ENCODE measurements around the gene TSHZ2. TPM values are rescaled to one million over a fixed set of nuclear protein-coding genes. Genes with fewer than 3 reads are reported as not detected.

TSHZ2 gene
- total RNA-seq, 4 donors from 2014 or later = 1.9 to 12.9 (median 5.0) TPM

DNA sequence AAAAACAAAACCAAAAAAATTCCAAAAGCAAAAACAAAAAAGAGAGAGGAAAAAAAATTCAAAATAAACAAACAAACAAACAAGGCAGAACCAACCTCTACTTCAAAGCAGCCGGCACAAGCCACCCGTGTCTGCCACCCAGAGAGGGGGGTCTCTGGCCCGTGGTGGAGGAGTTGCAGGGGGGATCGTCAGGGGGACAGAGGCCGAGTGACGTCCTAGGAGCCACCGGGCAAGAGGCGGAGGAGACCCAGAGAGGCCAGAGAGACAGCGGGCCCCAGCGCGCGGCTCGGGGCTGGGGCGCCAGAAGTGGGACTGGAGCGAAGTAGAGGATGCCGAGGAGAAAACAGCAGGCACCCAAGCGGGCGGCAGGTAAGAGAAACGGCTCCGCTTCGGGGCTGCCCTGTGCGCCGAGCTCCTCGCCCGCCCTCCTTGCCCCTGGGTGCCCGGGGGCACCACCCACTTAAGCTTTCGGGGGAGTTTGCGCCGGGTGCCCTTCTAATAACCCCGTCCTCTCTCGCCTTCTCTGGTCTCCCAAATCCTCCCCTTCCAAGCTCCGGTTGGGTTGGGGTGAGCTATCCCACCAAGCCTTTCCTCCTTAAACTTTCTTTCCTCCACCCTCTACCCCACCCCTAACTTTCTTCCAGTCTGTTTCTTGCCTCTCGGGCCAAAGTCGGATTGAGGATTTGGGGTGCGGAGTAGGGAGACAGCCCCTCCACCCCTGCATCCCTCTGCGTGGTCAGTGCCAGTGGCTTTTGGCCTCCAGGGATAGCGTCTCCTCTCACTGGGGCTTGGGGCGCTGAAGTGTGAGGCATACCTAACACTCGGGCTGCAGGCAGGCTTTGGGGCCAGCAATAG lies 1.0 kb downstream of the TSHZ2 start:
- Histone ChIP-seq H3K27ac (peak overlapping the region; percentile 36 to 65 (median 60)), H3K9me3 (no peaks in the 10 kb centered on the region), H3K27me3 (peaks cover 47% of the 10 kb centered on the region), H3K4me3 (peak overlapping the region; percentile 2 to 41 (median 29)), H3K4me1 (peaks cover 0 to 5% (median 1%) of the 10 kb centered on the region in 4 donors), H3K36me3 (no peaks in the 10 kb centered on the region)
- intact Hi-C loops (cut with DNase I; ENCODE audit: low total_unique reads) = no loop called here
- in situ Hi-C loops (cut with MboI; ENCODE audit: low pct_ligation_motif_present in 1 of 4, low pct_unique_long_range_greater_than_20kb in 1 of 4, low sequenced_read_pairs in 3 of 4) = no loop called here
- TF ChIP-seq POLR2AphosphoS5 (IDR thresholded peaks at IDR 0.05) = no peak
- TF ChIP-seq, protein P1, sequence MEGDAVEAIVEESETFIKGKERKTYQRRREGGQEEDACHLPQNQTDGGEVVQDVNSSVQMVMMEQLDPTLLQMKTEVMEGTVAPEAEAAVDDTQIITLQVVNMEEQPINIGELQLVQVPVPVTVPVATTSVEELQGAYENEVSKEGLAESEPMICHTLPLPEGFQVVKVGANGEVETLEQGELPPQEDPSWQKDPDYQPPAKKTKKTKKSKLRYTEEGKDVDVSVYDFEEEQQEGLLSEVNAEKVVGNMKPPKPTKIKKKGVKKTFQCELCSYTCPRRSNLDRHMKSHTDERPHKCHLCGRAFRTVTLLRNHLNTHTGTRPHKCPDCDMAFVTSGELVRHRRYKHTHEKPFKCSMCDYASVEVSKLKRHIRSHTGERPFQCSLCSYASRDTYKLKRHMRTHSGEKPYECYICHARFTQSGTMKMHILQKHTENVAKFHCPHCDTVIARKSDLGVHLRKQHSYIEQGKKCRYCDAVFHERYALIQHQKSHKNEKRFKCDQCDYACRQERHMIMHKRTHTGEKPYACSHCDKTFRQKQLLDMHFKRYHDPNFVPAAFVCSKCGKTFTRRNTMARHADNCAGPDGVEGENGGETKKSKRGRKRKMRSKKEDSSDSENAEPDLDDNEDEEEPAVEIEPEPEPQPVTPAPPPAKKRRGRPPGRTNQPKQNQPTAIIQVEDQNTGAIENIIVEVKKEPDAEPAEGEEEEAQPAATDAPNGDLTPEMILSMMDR (IDR thresholded peaks at IDR 0.05) = no peak
- 1 to 8% methylated on average over 11 to 39 of the region's 39 CpGs for WGBS, 2 donors (ENCODE audit: low coverage in 1 of 2)
- no peak for DNase-seq

DNA sequence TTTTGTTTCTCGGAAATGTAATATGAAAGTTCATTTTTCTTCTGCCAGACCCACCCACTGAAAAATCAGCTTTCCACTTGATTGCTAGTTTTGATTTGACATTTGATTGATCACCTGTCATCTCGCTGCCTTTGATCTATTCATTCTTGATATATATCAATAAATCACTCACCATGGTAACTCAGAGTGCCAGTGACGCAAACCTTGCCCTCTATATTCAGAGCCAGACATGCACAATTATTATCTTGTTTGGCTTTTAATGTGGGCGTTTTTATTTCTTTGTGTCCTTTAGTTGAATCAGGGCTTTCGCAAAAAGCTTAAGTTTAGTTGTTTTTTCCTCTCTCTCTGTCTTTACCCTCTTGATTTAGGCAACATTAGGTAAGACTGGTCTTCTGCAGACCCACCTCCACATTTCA lies 2.0 kb downstream of the TSHZ2 start:
- in situ Hi-C loops (cut with MboI; ENCODE audit: low pct_ligation_motif_present in 1 of 4, low pct_unique_long_range_greater_than_20kb in 1 of 4, low sequenced_read_pairs in 3 of 4) = no loop called here
- no peak for DNase-seq

DNA sequence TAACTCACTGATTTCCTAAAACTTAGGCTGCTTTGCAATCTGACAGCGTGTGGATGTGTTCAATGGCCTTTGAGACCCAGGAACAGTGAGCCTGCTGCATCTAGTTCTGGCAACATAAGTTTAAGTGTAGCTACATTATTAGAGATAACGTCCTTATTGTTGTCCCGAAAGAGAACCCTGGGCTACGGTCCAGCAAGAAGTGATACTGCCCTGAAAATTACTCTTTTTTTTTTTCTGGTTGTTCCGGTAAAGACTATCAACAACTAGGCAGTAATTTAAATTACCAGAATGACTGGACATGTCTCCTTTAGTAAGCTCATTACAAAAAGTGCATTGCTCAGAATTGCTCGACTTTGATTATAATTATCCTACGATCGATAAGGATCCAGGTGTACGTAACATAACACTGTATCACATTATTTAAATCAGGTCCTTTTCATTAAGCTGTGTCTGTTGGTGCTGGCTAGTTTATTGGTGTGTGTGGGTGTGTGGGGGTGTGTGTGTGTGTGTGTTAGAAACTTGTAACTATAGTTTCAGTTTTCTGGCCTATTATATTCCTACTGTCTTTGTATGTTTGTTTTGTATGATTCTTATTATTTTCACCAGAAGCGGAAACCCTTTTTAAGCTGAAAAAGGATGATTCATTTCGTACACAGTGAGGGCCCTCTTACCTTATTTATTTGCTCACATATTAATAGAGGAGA lies 3.0 kb downstream of the TSHZ2 start:
- in situ Hi-C loops (cut with MboI; ENCODE audit: low pct_ligation_motif_present in 1 of 4, low pct_unique_long_range_greater_than_20kb in 1 of 4, low sequenced_read_pairs in 3 of 4) (no loop called here), intact Hi-C loops (cut with DNase I; ENCODE audit: low total_unique reads) (no loop called here)
- Histone ChIP-seq H3K27ac (peak overlapping the region in 3 of 4 donors; percentile 43 to 65 (median 64)), H3K4me3 (peak overlapping the region in 1 of 4 donors; percentile 7), H3K27me3 (peaks cover 43% of the 10 kb centered on the region), H3K4me1 (peaks cover 0 to 5% (median 1%) of the 10 kb centered on the region in 4 donors), H3K36me3 (no peaks in the 10 kb centered on the region), H3K9me3 (no peaks in the 10 kb centered on the region)
- 35 to 51% methylated on average over 9 to 11 of the region's 11 CpGs for WGBS, 2 donors (ENCODE audit: low coverage in 1 of 2)
- DNase-seq = no peak
- no peak for TF ChIP-seq POLR2AphosphoS5 (IDR thresholded peaks at IDR 0.05)
- no peak for TF ChIP-seq EP300 (IDR thresholded peaks at IDR 0.05; ENCODE audit: low read depth)
- TF ChIP-seq, protein P1 (IDR thresholded peaks at IDR 0.05) = no peak
- TF ChIP-seq POLR2A (IDR thresholded peaks at IDR 0.05) = no peak

More for the DNA sequence above, 2.0 kb downstream of the TSHZ2 start:
- H3K27ac ChIP-seq = peak overlapping the region in 3 of 4 donors; percentile 57 to 65 (median 64)
- peak overlapping the region in 2 of 4 donors; percentile 27 to 41 for H3K4me3 ChIP-seq
- intact Hi-C loops (cut with DNase I; ENCODE audit: low total_unique reads) = no loop called here
- no peaks in the 10 kb centered on the region for H3K9me3 ChIP-seq
- peaks cover 0 to 5% (median 1%) of the 10 kb centered on the region in 4 donors for H3K4me1 ChIP-seq
- H3K27me3 ChIP-seq = peaks cover 47% of the 10 kb centered on the region
- peak in 1 of 3 donors; percentile 19 for TF ChIP-seq POLR2AphosphoS5 (IDR thresholded peaks at IDR 0.05)
- TF ChIP-seq, protein P1 (IDR thresholded peaks at IDR 0.05) = no peak
- H3K36me3 ChIP-seq = no peaks in the 10 kb centered on the region
- 16 to 22% methylated on average over 5 of the region's 5 CpGs for WGBS, 2 donors (ENCODE audit: low coverage in 1 of 2)

DNA sequence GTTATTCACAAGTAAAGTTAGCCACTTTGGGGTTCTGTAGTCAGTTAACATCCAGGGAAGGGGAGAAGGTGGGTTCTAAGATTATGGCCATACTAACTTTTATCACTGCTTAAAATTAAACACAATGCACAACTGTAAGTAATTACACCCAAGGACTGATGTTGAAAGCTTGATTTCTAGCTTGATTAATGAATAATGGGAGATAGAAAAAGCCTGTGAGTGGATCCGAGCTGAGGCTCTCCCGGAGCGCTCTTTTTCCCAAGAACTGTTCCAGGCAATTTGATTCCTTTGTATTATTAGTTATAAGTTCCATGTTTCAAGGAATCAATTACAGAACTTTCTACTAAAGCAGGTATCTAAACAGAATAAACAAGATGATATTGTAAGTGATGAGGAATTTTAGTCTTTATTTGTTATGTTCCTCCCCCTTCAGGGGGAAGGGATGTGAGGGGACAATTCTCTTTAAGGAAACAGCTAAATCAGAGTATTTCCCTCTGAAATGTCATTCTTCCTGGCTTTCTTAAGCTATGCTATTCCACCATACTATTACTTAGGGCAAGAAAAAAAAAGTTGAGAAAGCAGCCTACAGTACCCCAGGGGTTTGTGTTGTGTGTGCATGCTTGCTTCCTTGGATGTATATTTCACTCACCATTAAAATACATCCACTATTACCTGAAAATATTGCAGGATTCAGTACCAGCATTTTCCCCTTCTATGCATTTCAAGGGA lies 3.8 kb downstream of the TSHZ2 start:
- no peak overlapping the region for H3K4me3 ChIP-seq
- DNase-seq = no peak
- H3K4me1 ChIP-seq = peaks cover 0 to 5% (median 1%) of the 10 kb centered on the region in 4 donors
- TF ChIP-seq, protein P1 (IDR thresholded peaks at IDR 0.05) = no peak
- TF ChIP-seq EP300 (IDR thresholded peaks at IDR 0.05; ENCODE audit: low read depth) (no peak), POLR2AphosphoS5 (IDR thresholded peaks at IDR 0.05) (no peak), POLR2A (IDR thresholded peaks at IDR 0.05) (no peak)
- 73 to 84% methylated on average over 3 of the region's 3 CpGs for WGBS, 2 donors (ENCODE audit: low coverage in 1 of 2)
- in situ Hi-C loops (cut with MboI; ENCODE audit: low pct_ligation_motif_present in 1 of 4, low pct_unique_long_range_greater_than_20kb in 1 of 4, low sequenced_read_pairs in 3 of 4) = no loop called here
- no peaks in the 10 kb centered on the region for H3K36me3 ChIP-seq
- intact Hi-C loops (cut with DNase I; ENCODE audit: low total_unique reads) = no loop called here
- H3K27me3 ChIP-seq = peaks cover 39% of the 10 kb centered on the region
- H3K9me3 ChIP-seq = no peaks in the 10 kb centered on the region
- peak overlapping the region in 2 of 4 donors; percentile 19 to 20 for H3K27ac ChIP-seq
